HG03439 (cell line): ENCODE measurements around the gene CFC1.
"Not testable (repeated sequence)": the region's sequence is repeated elsewhere in the genome, so short reads cannot be mapped to it uniquely, and the experiment has no call there.

Experiments
- ATAC-seq: cut with Tn5 transposase; IDR thresholded peaks from one replicate; pipeline ENCODE4 v1.9.1; 2021; ENCODE audit warnings: mild to moderate bottlenecking, moderate library complexity; ENCODE audit not compliant: unreplicated experiment

Gene CFC1

GRCh38 chr2:130583582-130583981 is 15.8 kb downstream of the CFC1 start:
- ATAC-seq: not testable (repeated sequence)

- ATAC-seq: not testable (repeated sequence)
Observed at GRCh38 chr2:130582970-130583369, 16.4 kb downstream of the CFC1 start.

GRCh38 chr2:130581491-130581890 is 17.9 kb downstream of the CFC1 start:
- not testable (repeated sequence) for ATAC-seq

GRCh38 chr2:130579121-130579520 is 20.3 kb downstream of the CFC1 start:
- not testable (repeated sequence) for ATAC-seq

- not testable (repeated sequence) for ATAC-seq
Observed at GRCh38 chr2:130577559-130577958, 21.8 kb downstream of the CFC1 start.

GRCh38 chr2:130576209-130576784 is 23.1 kb downstream of the CFC1 start:
- not testable (repeated sequence) for ATAC-seq

- ATAC-seq: not testable (repeated sequence)
Observed at GRCh38 chr2:130574230-130574629, 25.1 kb downstream of the CFC1 start.

GRCh38 chr2:130571929-130572328 is 27.4 kb downstream of the CFC1 start:
- not testable (repeated sequence) for ATAC-seq

GRCh38 chr2:130566165-130566564 is 33.2 kb downstream of the CFC1 start:
- not testable (repeated sequence) for ATAC-seq

- not testable (repeated sequence) for ATAC-seq
Observed at GRCh38 chr2:130556441-130556840, 42.9 kb downstream of the CFC1 start.

GRCh38 chr2:130554178-130554577 is 45.2 kb downstream of the CFC1 start:
- ATAC-seq: not testable (repeated sequence)

- ATAC-seq: not testable (repeated sequence)
Observed at GRCh38 chr2:130549475-130549874, 49.9 kb downstream of the CFC1 start.

GRCh38 chr2:130548418-130548817 is 51.0 kb downstream of the CFC1 start:
- not testable (repeated sequence) for ATAC-seq

- ATAC-seq: not testable (repeated sequence)
Observed at GRCh38 chr2:130544978-130545377, 54.4 kb downstream of the CFC1 start.

GRCh38 chr2:130543785-130544528 is 55.4 kb downstream of the CFC1 start:
- ATAC-seq: not testable (repeated sequence)

GRCh38 chr2:130542789-130543188 is 56.6 kb downstream of the CFC1 start:
- ATAC-seq: not testable (repeated sequence)
